ENCODE measurements around the gene GPR135. TPM values are rescaled to one million over a fixed set of nuclear protein-coding genes. Genes with fewer than 3 reads are reported as not detected.
A peak's percentile ranks its signal among the peaks of the same experiment; 100 is the strongest.

The GPR135 gene, protein sequence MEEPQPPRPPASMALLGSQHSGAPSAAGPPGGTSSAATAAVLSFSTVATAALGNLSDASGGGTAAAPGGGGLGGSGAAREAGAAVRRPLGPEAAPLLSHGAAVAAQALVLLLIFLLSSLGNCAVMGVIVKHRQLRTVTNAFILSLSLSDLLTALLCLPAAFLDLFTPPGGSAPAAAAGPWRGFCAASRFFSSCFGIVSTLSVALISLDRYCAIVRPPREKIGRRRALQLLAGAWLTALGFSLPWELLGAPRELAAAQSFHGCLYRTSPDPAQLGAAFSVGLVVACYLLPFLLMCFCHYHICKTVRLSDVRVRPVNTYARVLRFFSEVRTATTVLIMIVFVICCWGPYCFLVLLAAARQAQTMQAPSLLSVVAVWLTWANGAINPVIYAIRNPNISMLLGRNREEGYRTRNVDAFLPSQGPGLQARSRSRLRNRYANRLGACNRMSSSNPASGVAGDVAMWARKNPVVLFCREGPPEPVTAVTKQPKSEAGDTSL
- 10 to 100 TPM in 1 of 4 donors, 1 to 10 TPM in 3; 7.4 to 12.9 (median 7.7) TPM for total RNA-seq

DNA sequence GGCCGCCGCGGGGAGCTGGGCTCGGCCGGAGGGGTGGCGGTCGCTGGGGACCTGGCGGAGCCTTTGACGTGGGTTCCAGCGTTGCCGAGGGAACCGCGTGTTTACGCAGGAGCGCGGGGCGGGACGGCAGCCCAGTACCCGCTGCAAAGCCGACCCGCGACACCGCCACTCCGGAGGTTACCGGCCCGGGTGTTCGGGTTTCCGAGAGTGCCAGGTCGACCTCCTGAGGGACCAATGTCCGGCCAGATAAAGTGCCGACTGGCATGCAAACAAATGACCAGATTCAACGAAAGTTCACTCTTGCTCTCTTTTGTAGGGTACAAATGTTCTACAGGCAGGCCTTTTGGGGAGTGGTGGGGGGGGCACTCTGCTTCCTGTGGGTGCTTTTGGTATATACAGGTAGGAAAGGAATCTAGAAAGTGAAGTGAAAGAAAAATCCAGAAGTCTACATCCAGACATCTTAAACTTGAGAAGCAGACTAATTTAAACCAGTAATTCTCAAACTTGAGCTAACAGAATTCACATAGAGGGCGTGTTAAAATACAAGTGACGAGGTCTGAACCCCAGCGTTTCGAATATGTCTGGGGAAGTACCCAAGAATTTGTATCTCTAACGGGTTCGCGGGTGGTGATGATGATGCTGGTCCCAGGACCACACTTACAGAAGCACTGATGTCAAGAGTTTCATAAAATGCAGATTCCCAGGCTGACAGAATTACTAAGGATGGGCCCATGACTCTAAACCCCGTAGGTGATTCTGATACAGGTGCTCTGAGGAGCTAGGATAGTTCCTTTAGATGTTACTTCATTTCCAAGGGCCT is at the start of gene GPR135:
Gene GPR135 (minus strand): TSS at position 65 of the 820 bp plus-strand sequence. CDS start 154 bp downstream, outside the sequence.
- Histone ChIP-seq H3K4me3 (replicated peaks in 1 of 3) (peak within 1 kb of the TSS; percentile 32 to 56 (median 52)), H3K4me1 (peaks cover 7 to 8% of the 10 kb centered on the region in 2 donors), H3K9me3 (no peaks in the 10 kb centered on the region), H3K27ac (peak within 1 kb of the TSS in 2 of 3 donors; percentile 51 to 64), H3K36me3 (no peaks in the 10 kb centered on the region), H3K27me3 (no peaks in the 10 kb centered on the region)
- whole genome bisulfite sequencing, 2 donors = 28 to 56% methylated on average over 13 to 28 of the region's 40 CpGs
- TF ChIP-seq POLR2A (IDR thresholded peaks at IDR 0.05) = no peak
- TF ChIP-seq, protein P1, sequence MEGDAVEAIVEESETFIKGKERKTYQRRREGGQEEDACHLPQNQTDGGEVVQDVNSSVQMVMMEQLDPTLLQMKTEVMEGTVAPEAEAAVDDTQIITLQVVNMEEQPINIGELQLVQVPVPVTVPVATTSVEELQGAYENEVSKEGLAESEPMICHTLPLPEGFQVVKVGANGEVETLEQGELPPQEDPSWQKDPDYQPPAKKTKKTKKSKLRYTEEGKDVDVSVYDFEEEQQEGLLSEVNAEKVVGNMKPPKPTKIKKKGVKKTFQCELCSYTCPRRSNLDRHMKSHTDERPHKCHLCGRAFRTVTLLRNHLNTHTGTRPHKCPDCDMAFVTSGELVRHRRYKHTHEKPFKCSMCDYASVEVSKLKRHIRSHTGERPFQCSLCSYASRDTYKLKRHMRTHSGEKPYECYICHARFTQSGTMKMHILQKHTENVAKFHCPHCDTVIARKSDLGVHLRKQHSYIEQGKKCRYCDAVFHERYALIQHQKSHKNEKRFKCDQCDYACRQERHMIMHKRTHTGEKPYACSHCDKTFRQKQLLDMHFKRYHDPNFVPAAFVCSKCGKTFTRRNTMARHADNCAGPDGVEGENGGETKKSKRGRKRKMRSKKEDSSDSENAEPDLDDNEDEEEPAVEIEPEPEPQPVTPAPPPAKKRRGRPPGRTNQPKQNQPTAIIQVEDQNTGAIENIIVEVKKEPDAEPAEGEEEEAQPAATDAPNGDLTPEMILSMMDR (IDR thresholded peaks at IDR 0.05) = no peak
- intact Hi-C loops (cut with DNase I) = no loop called here
- DNase-seq = no peak

DNA sequence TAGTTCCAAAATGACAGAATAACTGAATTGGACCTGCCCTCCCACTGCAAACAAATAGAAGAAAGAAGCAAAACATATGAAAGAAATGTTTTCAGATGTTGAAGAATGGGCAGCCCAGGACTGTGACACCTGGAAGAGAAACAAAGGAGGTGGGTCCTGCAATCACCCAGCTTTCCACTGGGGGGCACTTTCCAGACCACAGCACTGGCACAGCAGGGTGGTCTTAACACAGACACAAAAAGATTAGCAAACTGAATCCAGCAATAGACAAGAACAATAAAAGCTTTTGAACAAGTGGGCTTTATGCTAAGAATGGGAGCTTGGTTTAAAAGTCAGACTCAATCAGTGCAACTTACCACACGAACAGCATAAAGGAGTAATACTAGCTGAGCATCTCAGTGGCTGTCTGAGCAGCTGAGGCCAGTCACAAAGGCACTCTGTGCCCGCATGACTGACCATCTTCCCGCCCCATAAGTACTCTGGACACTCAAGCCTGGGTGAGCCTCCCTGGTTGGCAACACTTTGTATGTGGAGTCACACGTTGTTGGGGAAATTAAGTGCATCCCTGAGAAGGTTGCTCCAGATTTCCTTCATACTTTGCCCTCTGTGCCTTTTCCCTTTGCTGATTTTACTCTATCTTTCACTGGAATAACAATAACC is 46.9 kb upstream of the GPR135 start:
- TF ChIP-seq, protein P1 (IDR thresholded peaks at IDR 0.05) = peak in 3 of 6 experiments; percentile 45 to 66 (median 61)
- TF ChIP-seq POLR2A (IDR thresholded peaks at IDR 0.05) = no peak
- Histone ChIP-seq H3K9me3 (no peaks in the 10 kb centered on the region), H3K27ac (no peak overlapping the region), H3K27me3 (no peaks in the 10 kb centered on the region), H3K4me1 (no peaks in the 10 kb centered on the region), H3K4me3 (replicated peaks in 1 of 3) (no peak overlapping the region), H3K36me3 (no peaks in the 10 kb centered on the region)
- DNase-seq = peak; percentile 77 to 78
- intact Hi-C loops (cut with DNase I) = no loop called here
- WGBS, 2 donors = 18 to 34% methylated on average over 4 of the region's 4 CpGs

DNA sequence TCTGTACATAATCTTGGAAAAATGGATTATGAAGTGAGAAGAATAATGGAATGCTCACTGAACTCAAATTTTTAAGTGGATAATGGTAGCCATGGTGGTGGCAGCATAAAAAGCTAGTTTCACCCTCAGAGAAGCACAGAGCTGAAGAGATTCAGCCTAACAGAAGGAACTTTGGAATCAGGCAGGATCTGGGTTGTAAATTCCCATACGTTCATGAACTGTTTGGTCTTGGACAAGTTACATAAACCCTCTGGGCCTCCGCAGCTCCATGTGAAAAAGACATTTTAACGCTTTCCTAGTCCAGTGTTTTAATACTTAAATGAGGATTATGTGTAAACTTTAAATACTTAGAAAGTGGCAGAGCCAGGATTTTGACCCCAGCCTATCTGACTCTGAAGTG is 45.8 kb upstream of the GPR135 start:
- 83 to 85% methylated on average over 3 of the region's 3 CpGs for WGBS, 2 donors
- TF ChIP-seq, protein P1 (IDR thresholded peaks at IDR 0.05) = no peak
- no peak for TF ChIP-seq POLR2A (IDR thresholded peaks at IDR 0.05)
- no peaks in the 10 kb centered on the region for H3K4me1 ChIP-seq
- intact Hi-C loops (cut with DNase I) = no loop called here
- no peak overlapping the region for H3K27ac ChIP-seq
- H3K9me3 ChIP-seq = no peaks in the 10 kb centered on the region
- no peak overlapping the region for H3K4me3 ChIP-seq (replicated peaks in 1 of 3)
- DNase-seq = no peak
- no peaks in the 10 kb centered on the region for H3K36me3 ChIP-seq
- H3K27me3 ChIP-seq = no peaks in the 10 kb centered on the region

DNA sequence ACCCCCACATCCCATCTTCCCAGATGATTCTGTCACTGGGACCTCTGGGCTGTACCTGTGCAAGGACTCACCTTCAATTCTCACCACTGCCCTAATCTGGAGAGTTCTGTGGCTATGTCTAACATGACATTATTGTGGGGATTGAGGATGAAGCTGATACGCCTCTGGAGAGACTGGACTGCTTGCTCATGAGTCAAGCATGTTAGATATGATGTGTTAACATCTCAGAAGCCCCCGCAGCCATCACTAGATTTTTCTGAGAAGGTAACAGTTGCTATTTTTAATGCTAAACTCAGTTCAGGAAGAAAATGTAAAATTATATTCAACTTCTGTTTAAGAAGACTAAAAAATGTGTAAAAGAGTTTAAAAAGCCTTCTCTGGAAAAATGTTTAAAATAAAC is 44.8 kb upstream of the GPR135 start:
- no peak for DNase-seq
- intact Hi-C loops (cut with DNase I) = no loop called here
- no peaks in the 10 kb centered on the region for H3K9me3 ChIP-seq

More for the DNA sequence above, 44.8 kb upstream of the GPR135 start:
- WGBS, 2 donors = 88 to 90% methylated on average over 2 of the region's 2 CpGs
- Histone ChIP-seq H3K36me3 (no peaks in the 10 kb centered on the region), H3K27ac (no peak overlapping the region), H3K27me3 (no peaks in the 10 kb centered on the region), H3K4me3 (replicated peaks in 1 of 3) (no peak overlapping the region), H3K4me1 (no peaks in the 10 kb centered on the region)
- TF ChIP-seq, protein P1 (IDR thresholded peaks at IDR 0.05) = no peak
- TF ChIP-seq POLR2A (IDR thresholded peaks at IDR 0.05) = no peak
